Upper lobe of left lung (tissue), 4 donors: ENCODE results near the gene NEK4.

Source experiments
- POLR2A ChIP-seq, 4 donors: fragments of 450-650 bp; IDR thresholded peaks; one replicate each; pipeline ENCODE4 v1.5.1; 2016 to 2017; ENCODE audit warnings: antibody characterized with exemption in 4 of 4, mild to moderate bottlenecking in 2 of 4
- TF ChIP-seq, protein P1 (sequence below), 6 experiments: fragments of 450-650 bp in 4 of 6; fragments of 200-600 bp in 2 of 6; sonication (generic) in 2 of 6; IDR thresholded peaks; one replicate each; pipeline ENCODE4 v1.5.1; 2016 to 2019; ENCODE audit warnings: antibody characterized with exemption in 6 of 6

DNA sequence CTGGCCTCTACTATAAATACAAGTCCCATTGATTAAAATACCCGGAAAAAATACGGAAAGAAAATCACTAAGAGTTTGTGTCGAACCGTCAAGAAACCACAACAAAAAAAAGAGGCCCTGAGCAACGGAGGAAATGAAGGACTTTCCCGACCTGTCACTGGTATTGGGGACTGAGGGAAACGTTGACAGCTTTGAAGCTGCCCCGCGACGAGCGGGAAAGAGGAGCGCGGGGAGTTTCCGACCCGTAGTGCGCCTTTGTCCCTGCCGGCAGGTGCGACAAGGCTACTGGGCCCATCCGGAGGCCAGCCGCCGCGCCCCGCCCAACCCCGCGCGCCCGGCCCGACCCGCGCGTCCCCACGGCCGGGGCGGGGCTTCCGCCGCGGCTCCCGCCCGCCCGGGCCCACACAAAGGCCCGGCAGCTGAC is 85.4 kb downstream of the NEK4 start:
- TF ChIP-seq, protein P1, sequence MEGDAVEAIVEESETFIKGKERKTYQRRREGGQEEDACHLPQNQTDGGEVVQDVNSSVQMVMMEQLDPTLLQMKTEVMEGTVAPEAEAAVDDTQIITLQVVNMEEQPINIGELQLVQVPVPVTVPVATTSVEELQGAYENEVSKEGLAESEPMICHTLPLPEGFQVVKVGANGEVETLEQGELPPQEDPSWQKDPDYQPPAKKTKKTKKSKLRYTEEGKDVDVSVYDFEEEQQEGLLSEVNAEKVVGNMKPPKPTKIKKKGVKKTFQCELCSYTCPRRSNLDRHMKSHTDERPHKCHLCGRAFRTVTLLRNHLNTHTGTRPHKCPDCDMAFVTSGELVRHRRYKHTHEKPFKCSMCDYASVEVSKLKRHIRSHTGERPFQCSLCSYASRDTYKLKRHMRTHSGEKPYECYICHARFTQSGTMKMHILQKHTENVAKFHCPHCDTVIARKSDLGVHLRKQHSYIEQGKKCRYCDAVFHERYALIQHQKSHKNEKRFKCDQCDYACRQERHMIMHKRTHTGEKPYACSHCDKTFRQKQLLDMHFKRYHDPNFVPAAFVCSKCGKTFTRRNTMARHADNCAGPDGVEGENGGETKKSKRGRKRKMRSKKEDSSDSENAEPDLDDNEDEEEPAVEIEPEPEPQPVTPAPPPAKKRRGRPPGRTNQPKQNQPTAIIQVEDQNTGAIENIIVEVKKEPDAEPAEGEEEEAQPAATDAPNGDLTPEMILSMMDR (IDR thresholded peaks at IDR 0.05), result no peak
- peak in 1 of 4 donors; percentile 46 for TF ChIP-seq POLR2A (IDR thresholded peaks at IDR 0.05)
